K562 (cell line): Measurements from ENCODE around the gene ZFYVE21. TPM values are rescaled to one million over a fixed set of nuclear protein-coding genes. Genes with fewer than 3 reads are reported as not detected.

Experiments used
- ATAC-seq: fragments of 200-7000 bp; cut with Tn5 transposase; 3 replicates; pipeline ENCODE4 v1.9.1; 2020; ENCODE audit warnings: moderate library complexity
- BruUV-seq: library from RNA; stranded (reverse); fragments of 400-500 nt; replicated peaks from 2 replicates; lab custom pipeline; 2021; lab: Mats Ljungman, UMichigan
- CTCF ChIA-PET: fragments of 300-600 bp; formaldehyde crosslinking; extraction: SDS; loops from one replicate; lab custom pipeline; 2021; ENCODE audit warnings: low intra/inter-chr PET ratio; lab: Yijun Ruan, JAX
- POLR2A ChIA-PET: fragments of 300-600, 350-650 bp; sonication (Branson Sonifier 250); formaldehyde crosslinking; extraction: SDS; loops from one replicate; lab custom pipeline; 2021; ENCODE audit warnings: antibody characterized with exemption, inconsistent platforms; lab: Yijun Ruan, JAX
- DNase-seq, 4 experiments: peaks; one replicate each; pipeline versions ENCODE4 v3.0.0 to v3.0.0-alpha.2; 2011 to 2018; ENCODE audit warnings: low spot score in 3 of 4, mixed read lengths in 3 of 4; ENCODE audit errors: extremely low read depth in 1 of 4
- FAIRE-seq: peaks from 2 replicates; lab custom pipeline; 2011; peaks lifted over from hg19 to GRCh38; lab: Jason Lieb, UNC
- H2AFZ ChIP-seq: 2 replicates; pipeline ENCODE4 v1.6.0; 2011; ENCODE audit warnings: low read depth, low read length, control low read depth, inconsistent platforms
- H3K27ac ChIP-seq: fragments of 200-600 bp; 3 replicates; pipeline ENCODE4 v1.8.0; 2011; ENCODE audit warnings: low read depth, mild to moderate bottlenecking, control low read depth, inconsistent platforms, low read length, moderate library complexity, mixed read lengths; ENCODE audit errors: extremely low read depth
- H3K27me3 ChIP-seq, 2 experiments: fragments of 300-600 bp in 1 of 2; 2 replicates in 1 of 2; 3 replicates in 1 of 2; pipeline versions ENCODE4 v1.6.0 to v1.8.0; 2011; ENCODE audit warnings: inconsistent platforms in 2 of 2, low read length in 2 of 2, mild to moderate bottlenecking in 1 of 2, mixed read lengths in 1 of 2, moderate library complexity in 1 of 2; ENCODE audit not compliant: control insufficient read depth in 2 of 2, insufficient read depth in 2 of 2
- H3K36me3 ChIP-seq: fragments of 300-600 bp; 3 replicates; pipeline ENCODE4 v1.8.0; 2011; ENCODE audit warnings: mild to moderate bottlenecking, low read length, inconsistent platforms; ENCODE audit not compliant: control insufficient read depth, insufficient read depth
- H3K4me1 ChIP-seq, 2 experiments: fragments of 200-600 bp in 1 of 2; replicated peaks in 1 of 2; 2 replicates in 1 of 2; 3 replicates in 1 of 2; pipeline versions ENCODE4 v1.5.1 to v1.8.0; 2011; ENCODE audit warnings: inconsistent platforms in 2 of 2, low read length in 2 of 2, mild to moderate bottlenecking in 1 of 2, mixed read lengths in 1 of 2, moderate library complexity in 1 of 2; ENCODE audit not compliant: control insufficient read depth in 2 of 2, insufficient read depth in 2 of 2
- H3K4me2 ChIP-seq: 2 replicates; pipeline ENCODE4 v1.6.1; 2011; ENCODE audit warnings: low read length, control low read depth, inconsistent platforms, mixed read lengths; ENCODE audit not compliant: insufficient read depth
- H3K4me3 ChIP-seq: fragments of 200-600 bp; sonication (generic), shearing (Covaris generic); 2 replicates; pipeline ENCODE4 v1.5.1; 2016; ENCODE audit warnings: control low read depth, inconsistent platforms
- H3K79me2 ChIP-seq: fragments of 200-600 bp; 3 replicates; pipeline ENCODE4 v1.8.0; 2011; ENCODE audit warnings: low read length, inconsistent platforms; ENCODE audit not compliant: control insufficient read depth, insufficient read depth
- H3K9ac ChIP-seq, 2 experiments: 2 replicates each; pipeline versions ENCODE4 v1.6.0 to v1.6.1; 2011; ENCODE audit warnings: low read depth in 2 of 2, low read length in 2 of 2, control low read depth in 1 of 2, inconsistent platforms in 1 of 2, mild to moderate bottlenecking in 1 of 2, mixed read lengths in 1 of 2; ENCODE audit not compliant: insufficient read depth in 1 of 2
- H3K9me1 ChIP-seq: one replicate; pipeline ENCODE4 v1.6.0; 2011; ENCODE audit warnings: inconsistent platforms, mild to moderate bottlenecking, low read length, moderate library complexity; ENCODE audit not compliant: control insufficient read depth, insufficient read depth
- H3K9me3 ChIP-seq: replicated peaks from 2 replicates; pipeline ENCODE4 v1.5.1; 2011; ENCODE audit warnings: low read depth, low read length, inconsistent platforms; ENCODE audit not compliant: control insufficient read depth, insufficient read depth
- H4K20me1 ChIP-seq: replicated peaks from 2 replicates; pipeline ENCODE4 v1.6.1; 2011; ENCODE audit warnings: low read length, inconsistent platforms, mixed read lengths; ENCODE audit not compliant: control insufficient read depth, insufficient read depth
- ARNT ChIP-seq, 2 experiments: fragments of 450-650 bp; IDR thresholded peaks; 2 replicates each; pipeline ENCODE4 v1.6.1; 2016; ENCODE audit warnings: mild to moderate bottlenecking in 1 of 2
- BCLAF1 ChIP-seq, 2 experiments: fragments of 450-650 bp in 1 of 2; IDR thresholded peaks; 2 replicates each; pipeline ENCODE4 v1.6.1; 2011 to 2017; ENCODE audit warnings: low read depth in 2 of 2, antibody characterized with exemption in 1 of 2, borderline replicate concordance in 1 of 2, low read length in 1 of 2, mild to moderate bottlenecking in 1 of 2, mixed read lengths in 1 of 2; ENCODE audit not compliant: control insufficient read depth in 1 of 2
- BDP1 ChIP-seq: IDR thresholded peaks from 3 replicates; pipeline ENCODE4 v1.6.1; 2011; ENCODE audit not compliant: insufficient read length, insufficient read depth
- BRD9 ChIP-seq: fragments of 450-650 bp; IDR thresholded peaks from 2 replicates; pipeline ENCODE4 v1.6.1; 2018; ENCODE audit warnings: low read depth; ENCODE audit not compliant: partially characterized antibody
- FOXM1 ChIP-seq, 2 experiments: fragments of 450-650 bp in 1 of 2; sonication (generic) in 1 of 2; formaldehyde crosslinking in 1 of 2; IDR thresholded peaks; 2 replicates each; pipeline versions ENCODE4 v1.6.1 to v1.9.0; 2017 to 2022; ENCODE audit warnings: low read depth in 2 of 2, mild to moderate bottlenecking in 2 of 2, missing genetic modification reagents in 1 of 2, moderate library complexity in 1 of 2
- LEF1 ChIP-seq: fragments of 450-650 bp; IDR thresholded peaks from 2 replicates; pipeline ENCODE4 v1.6.1; 2016; ENCODE audit warnings: mild to moderate bottlenecking
- NCOA2 ChIP-seq, 2 experiments: fragments of 450-650 bp; IDR thresholded peaks; 2 replicates each; pipeline ENCODE4 v1.6.1; 2018; ENCODE audit warnings: mild to moderate bottlenecking in 2 of 2, moderate library complexity in 1 of 2; ENCODE audit not compliant: partially characterized antibody in 2 of 2
- PHTF2 ChIP-seq: fragments of 250-450 bp; sonication (Bioruptor Pico); IDR thresholded peaks from 2 replicates; pipeline ENCODE4 v1.5.0; 2021; ENCODE audit warnings: mild to moderate bottlenecking
- PML ChIP-seq: IDR thresholded peaks from 2 replicates; pipeline ENCODE4 v1.6.1; 2012; ENCODE audit warnings: low read length, inconsistent platforms
- SRSF7 ChIP-seq: fragments of 200-400 bp; formaldehyde crosslinking; optimal IDR thresholded peaks from 2 replicates; pipeline ENCODE3; 2017; ENCODE audit warnings: mild to moderate bottlenecking, low read depth, low read length
- TBP ChIP-seq: optimal IDR thresholded peaks from 2 replicates; pipeline ENCODE3; 2011; ENCODE audit warnings: low read depth, low read length, improper control_type of control experiment
- TCF15 ChIP-seq: fragments of 250-450 bp; sonication (Bioruptor Pico); IDR thresholded peaks from 2 replicates; pipeline ENCODE4 v1.8.0; 2022; ENCODE audit warnings: moderate library complexity, mild to moderate bottlenecking, inconsistent platforms
- TCFL5 ChIP-seq: fragments of 250-450 bp; sonication (Bioruptor Pico); conservative IDR thresholded peaks from 2 replicates; pipeline ENCODE4 v1.6.1; 2021; ENCODE audit warnings: mild to moderate bottlenecking, moderate library complexity, matching md5 sums
- ZNF253 ChIP-seq: fragments of 250-450 bp; sonication (Bioruptor Pico); conservative IDR thresholded peaks from 2 replicates; pipeline ENCODE4 v1.6.1; 2021; ENCODE audit warnings: mild to moderate bottlenecking
- ZNF280B ChIP-seq: fragments of 250-450 bp; sonication (Bioruptor Pico); IDR thresholded peaks from 2 replicates; pipeline ENCODE4 v1.5.1; 2021; ENCODE audit warnings: mild to moderate bottlenecking
- ZNF347 ChIP-seq: fragments of 450-650 bp; formaldehyde crosslinking; IDR thresholded peaks from 2 replicates; pipeline ENCODE4 v1.4.0; 2020; ENCODE audit warnings: low read depth, mild to moderate bottlenecking, moderate library complexity
- ZZZ3 ChIP-seq: fragments of 450-650 bp; IDR thresholded peaks from 2 replicates; pipeline ENCODE4 v1.6.1; 2016; ENCODE audit warnings: antibody characterized with exemption, mild to moderate bottlenecking, moderate library complexity
- WGBS: fragments of 100-300 bp; shearing (Covaris generic); methylation state at CpG from one replicate; pipeline ENCODE4 v1.1.6; 2016; ENCODE audit warnings: low coverage, mixed read lengths; ENCODE audit not compliant: insufficient coverage; ENCODE audit errors: missing lambda C conversion rate; 5-methylcytosine and 5-hydroxymethylcytosine counted together
- in situ Hi-C: fragments of 300-500 bp; cut with MboI; formaldehyde crosslinking; loops from 4 replicates; pipeline ENCODE4 v1.15.0; 2018; ENCODE audit warnings: inconsistent platforms, mixed read lengths
- intact Hi-C: fragments of 100-400 bp; cut with micrococcal nuclease; formaldehyde crosslinking; loops from 2 replicates; pipeline ENCODE4 v1.14.2; 2022
- polyA plus RNA-seq, 8 experiments: library from polyadenylated mRNA; depleted of rRNA in 4 of 8; stranded (reverse) in 5 of 8; unstranded in 3 of 8; fragments of >200 nt; fragmentation: Nextera tagmentation in 2 of 8; fragmentation: Illumina TruSeq in 1 of 8; extraction: Ambion mirVana in 2 of 8; extraction: Trizol in 1 of 8; gene quantifications; 2 replicates each; pipeline versions ENCODE4 v1.2.1 to v1.2.3, GENCODE V29; 2011 to 2014; ENCODE audit warnings: inconsistent platforms in 1 of 8, missing spikeins in 1 of 8
- total RNA-seq, 7 experiments: library from RNA; depleted of rRNA in 6 of 7; stranded (reverse); fragments of >200 nt in 6 of 7; fragmentation: Illumina TruSeq in 2 of 7; extraction: Trizol in 2 of 7; gene quantifications; 2 replicates each; pipeline versions ENCODE4 v1.2.1 to v1.2.3, GENCODE V29; 2011 to 2021; ENCODE audit warnings: low replicate concordance in 1 of 7

Gene ZFYVE21
- total and polyA plus RNA-seq, 9 of the 15 experiments (the other 6 are each of a cell fraction or from before 2014, with no cell fraction given), result 0.90 to 23.1 (median 15.6) TPM

GRCh38 chr14:103753774-103754173 lies 38.2 kb downstream of the ZFYVE21 start:
- no peak overlapping the region for H3K27ac ChIP-seq
- H3K79me2 ChIP-seq, result no peaks in the 10 kb centered on the region
- no peak for DNase-seq
- no peak overlapping the region for H3K4me3 ChIP-seq
- no peak for FAIRE-seq
- H3K4me1 ChIP-seq, result no peaks in the 10 kb centered on the region; a peak in 2 of 5 replicates
- in situ Hi-C loops (no loop called here), intact Hi-C loops (no loop called here)
- no peaks in the 10 kb centered on the region for H3K9me1 ChIP-seq
- no peak for ATAC-seq
- H3K4me2 ChIP-seq, result no peak overlapping the region
- no peaks in the 10 kb centered on the region for H3K36me3 ChIP-seq
- ChIA-PET CTCF (no interaction called here), POLR2A (interaction anchor here (1.2 kb wide), 1 partner anchor 19 kb away, joined by 3 read pairs; no protein-coding TSS in a partner anchor)
- no peak overlapping the region for H2AFZ ChIP-seq
- H3K9ac ChIP-seq, result no peak overlapping the region
- peaks cover 0 to 13% of the 10 kb centered on the region in 2 experiments; a peak in 2 of 5 replicates for H3K27me3 ChIP-seq
- 17% methylated on average over 8 of the region's 9 CpGs for WGBS
- BruUV-seq, result no TSS peak
- H3K9me3 ChIP-seq, result no peaks in the 10 kb centered on the region
- H4K20me1 ChIP-seq, result no peaks in the 10 kb centered on the region
- TF ChIP-seq LEF1 (no peak), BCLAF1 (IDR thresholded peaks at IDR 0.05; ENCODE audit: borderline replicate concordance in 1 of 2, control insufficient read depth in 1 of 2, low read depth in 2 of 2, low read length in 1 of 2) (no peak), FOXM1 (IDR thresholded peaks at IDR 0.05; ENCODE audit: low read depth) (no peak), FOXM1 (CRISPR knock-in tag; IDR thresholded peaks at IDR 0.05; ENCODE audit: low read depth) (no peak), BDP1 (no peak), BRD9 (no peak), TCF15 (CRISPR knock-in tag) (no peak), TCFL5 (CRISPR knock-in tag) (no peak), PHTF2 (no peak), ARNT (IDR thresholded peaks at IDR 0.05) (no peak), ZNF253 (CRISPR knock-in tag) (no peak), ZNF280B (CRISPR knock-in tag) (no peak), ZNF347 (CRISPR knock-in tag) (no peak), SRSF7 (no peak), NCOA2 (IDR thresholded peaks at IDR 0.05; ENCODE audit: partially characterized antibody in 2 of 2) (no peak), PML (no peak), TBP (no peak), ZZZ3 (no peak)
